Ramos (cell line): Measurements from ENCODE around the gene BTN2A1.

ENCODE experiments used
- in situ Hi-C: fragments of 300-500 bp; cut with MboI; formaldehyde crosslinking; loops from one replicate; pipeline ENCODE4 v1.14.3; 2022; ENCODE audit warnings: low sequenced_read_pairs; ENCODE audit not compliant: unreplicated experiment

BTN2A1 gene

DNA sequence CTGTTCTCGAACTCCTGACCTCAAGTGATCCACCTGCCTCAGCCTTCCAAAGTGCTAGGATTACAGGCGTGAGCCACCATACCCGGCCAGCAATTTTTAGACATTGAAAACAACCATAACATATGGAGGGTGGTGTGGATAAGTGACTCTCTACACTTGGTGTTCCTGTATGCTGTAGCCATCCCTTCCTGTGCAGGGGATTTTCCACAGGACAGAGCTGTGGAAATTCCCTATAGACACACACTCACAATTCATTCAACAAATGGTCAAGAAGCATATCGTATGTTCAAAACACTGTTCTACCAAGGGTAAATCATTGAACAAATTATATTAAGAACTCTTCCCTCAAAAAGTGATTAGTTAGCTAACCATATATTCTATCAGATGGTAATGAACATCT lies 6.3 kb downstream of the BTN2A1 start:
- in situ Hi-C loops: no loop called here

DNA sequence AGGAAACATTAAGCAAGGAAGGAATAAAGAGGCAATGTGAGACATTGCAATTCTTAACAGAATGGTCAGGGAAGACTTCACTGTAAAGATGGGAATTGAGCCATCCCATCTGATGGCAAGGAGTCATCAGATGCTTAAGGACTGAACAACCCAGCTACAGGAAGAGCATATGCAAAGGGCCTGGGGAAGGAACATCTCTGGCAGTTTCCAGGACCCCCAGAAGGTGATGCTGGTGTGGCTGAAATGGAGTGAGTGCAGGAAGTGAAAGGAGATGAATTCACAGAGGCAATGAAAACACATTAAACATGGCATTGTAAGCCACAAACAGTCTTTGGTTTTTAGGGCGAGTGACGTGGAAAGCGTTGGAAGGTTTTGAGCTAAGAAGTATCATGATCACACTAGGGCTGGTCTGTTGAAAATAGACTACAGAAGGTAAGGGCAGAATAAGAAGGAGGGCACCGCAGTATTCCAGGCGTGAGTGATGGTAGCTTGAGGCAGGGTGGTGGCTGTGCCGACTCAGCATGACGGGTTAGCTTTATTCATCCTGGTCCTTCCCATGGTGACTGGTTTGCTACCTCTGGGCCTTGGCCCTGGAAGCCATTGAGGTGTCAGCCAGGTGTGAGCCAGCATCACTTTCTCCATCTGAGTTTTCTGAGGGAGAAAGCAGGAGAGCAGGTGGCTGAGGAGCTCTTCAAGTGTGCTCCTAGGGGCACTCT lies 6.8 kb downstream of the BTN2A1 start:
- in situ Hi-C loops: no loop called here

DNA sequence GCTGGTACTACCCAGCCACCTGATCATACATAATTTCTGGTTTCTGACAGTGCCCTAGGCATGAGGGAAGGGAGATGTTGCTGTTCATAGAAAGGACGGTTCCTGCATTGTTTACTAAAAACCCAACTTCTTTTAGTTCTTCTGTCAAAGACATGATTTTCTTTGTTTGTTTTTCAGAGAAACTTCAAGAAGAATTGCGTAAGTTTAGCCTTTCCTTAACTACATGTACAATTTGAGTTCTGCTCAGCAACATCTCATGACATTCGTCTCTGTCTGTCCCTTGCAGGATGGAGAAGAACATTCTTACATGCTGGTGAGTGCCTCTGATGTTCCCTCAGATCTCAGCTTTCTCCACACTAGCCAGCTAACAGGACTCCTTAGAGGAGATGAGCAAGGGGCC lies 8.0 kb downstream of the BTN2A1 start:
- in situ Hi-C loops: no loop called here

DNA sequence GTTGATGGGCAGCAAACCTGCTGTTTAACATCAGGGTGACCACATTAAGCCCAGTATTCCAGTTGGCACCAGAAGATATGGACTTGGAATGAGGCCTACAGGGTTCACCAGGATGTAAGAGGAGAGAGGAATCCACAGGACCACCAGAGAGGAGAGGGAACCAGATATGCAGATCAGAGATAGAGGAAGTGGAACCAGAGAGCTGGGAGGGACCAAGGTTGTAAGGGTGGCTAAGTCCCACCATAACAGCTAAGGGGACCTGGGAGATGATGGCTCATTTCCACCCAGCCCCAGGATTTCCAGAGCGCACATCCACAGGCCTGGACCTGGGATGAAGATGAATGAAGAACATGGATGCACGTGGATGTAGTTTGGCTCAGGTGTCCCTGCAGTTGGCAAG lies 11.1 kb downstream of the BTN2A1 start:
- in situ Hi-C loops: no loop called here

DNA sequence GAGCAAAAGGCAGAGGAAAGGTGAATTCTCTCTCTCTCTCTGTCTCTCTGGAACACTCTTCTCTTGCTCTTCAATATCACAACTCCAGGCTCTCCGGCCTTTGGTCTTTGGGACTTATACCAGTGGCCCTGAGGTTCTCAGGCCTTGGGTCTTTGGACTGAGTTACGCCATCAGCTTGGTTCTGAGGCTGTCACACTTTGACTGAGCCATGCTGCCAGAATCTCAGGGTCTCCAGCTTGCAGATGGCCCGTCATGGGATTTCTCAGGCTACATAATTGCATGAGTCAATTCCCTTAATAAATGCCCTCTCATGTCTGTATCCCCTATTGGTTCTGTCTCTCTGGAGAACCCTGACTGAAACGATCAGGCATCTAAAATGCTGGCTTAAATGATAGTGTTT lies 12.9 kb downstream of the BTN2A1 start:
- in situ Hi-C loops: no loop called here

DNA sequence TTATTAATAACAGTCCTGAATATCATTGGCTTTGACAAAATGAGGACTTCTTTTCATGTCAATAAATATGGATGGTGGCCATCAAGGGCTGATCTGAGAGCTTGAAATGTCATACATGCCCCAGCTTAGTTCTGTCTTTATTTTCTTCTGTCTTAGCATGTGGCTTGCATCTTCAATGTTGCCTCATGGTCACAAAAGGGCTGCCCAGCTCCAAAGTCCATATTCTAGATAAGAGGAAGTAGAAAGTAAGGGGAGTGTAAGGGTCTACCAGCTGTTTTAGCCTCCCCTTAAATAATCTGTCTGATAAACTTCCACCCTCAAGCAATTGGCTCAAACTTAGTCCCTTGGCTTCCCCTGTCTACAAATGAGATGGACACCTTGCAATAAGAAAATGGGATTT lies 14.2 kb downstream of the BTN2A1 start:
- in situ Hi-C loops: no loop called here

DNA sequence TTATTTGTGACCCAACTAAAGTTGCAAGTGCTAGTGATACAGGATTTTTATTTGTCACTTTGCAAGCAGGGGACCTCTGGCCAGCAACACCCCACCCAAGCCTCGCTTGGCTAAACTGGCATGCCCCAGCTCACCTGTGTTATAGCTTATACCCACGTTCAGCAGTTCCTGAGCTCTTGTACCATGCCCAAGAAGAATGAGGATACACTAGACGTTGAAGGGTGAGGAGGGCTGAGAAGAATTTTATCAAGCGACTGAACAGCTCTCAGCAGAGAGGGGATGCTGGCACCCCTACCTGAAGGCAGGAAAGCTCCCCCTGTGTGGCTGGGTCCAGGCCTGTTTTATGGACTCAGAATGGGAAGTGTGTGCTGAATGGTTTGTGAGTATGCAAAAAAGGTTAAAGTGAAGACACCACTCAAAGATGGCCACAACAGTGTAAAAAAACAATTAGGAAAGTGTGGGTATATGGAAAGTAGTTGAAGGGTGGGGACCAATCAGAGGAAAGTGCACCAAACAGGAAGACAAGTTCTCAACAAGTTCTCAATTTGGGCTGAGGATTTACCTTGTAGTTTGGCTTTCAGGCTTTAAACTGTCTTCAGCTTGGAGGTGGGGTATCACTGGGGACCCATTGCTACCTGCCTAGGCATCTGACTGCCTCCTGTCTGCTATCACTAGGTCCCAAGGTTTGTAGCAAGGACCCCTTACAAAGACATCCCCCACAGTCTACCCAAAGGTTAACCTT lies 15.0 kb downstream of the BTN2A1 start:
- in situ Hi-C loops: no loop called here

DNA sequence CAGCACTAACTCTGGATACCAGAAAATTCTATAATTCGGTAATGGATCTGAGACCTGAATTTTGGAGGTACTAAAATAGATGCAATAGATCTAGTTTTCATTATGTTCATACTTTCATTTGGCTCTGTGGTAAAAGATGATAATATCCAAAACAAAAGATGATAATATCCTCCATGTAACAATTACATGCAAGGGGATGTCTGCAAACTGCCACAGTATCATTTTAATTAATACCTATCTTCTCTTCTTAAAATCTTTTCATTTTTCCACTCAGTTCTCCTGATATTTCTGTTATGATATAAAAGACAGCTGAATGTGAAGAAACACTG lies 15.6 kb downstream of the BTN2A1 start:
- in situ Hi-C loops: no loop called here

DNA sequence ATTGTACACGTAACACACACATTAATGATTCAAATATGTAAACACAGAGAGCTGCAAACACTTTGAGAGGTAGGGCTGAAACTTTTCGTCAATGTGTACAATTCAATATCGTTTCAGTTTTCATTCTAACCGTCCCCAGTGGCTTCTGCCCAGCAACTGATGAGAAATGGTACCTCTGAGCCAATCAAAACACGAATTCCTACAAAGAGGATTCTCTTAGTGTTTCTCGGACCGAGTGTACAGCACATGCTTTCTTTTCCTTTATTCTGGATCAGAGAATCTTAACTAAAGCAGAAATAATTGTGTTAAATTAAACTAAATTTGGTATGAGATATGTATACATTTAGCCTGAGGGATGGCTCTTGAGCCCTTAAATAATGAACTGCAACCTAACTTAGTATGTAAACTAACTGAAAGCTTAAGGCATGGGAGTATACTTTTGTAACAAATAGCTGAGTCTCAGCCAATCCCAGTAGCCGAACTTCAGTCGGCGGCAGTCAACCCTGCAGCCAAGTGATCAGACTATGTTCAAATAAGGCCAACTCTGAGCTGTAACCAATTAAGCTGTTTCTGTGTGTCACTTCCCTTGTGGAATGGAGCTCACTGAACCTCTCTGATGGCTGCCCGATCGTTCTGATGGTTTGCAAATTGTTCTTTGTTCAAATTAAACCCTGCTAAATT lies 16.1 kb downstream of the BTN2A1 start:
- in situ Hi-C loops: no loop called here

DNA sequence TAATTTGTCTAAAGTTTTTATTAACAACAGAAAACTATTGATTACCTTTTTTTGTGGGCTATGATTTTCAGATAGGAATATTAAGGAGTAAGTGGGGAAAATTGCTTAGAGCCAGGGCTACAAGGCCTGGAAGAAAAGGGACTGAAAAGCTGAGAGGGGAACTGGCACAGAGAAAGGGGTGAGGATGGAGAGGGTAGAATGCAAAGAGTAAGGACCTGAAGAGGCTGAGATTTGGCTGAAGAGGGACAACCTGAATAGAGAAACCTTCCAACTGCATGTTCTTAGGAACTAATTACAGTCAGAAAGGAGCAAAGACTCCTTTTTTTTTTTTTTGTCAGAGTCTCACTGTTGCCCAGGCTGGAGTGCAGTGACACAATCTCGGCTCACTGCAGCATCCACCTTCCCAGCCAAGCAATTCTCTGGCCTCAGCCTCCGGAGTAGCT lies 16.7 kb downstream of the BTN2A1 start:
- in situ Hi-C loops: no loop called here

DNA sequence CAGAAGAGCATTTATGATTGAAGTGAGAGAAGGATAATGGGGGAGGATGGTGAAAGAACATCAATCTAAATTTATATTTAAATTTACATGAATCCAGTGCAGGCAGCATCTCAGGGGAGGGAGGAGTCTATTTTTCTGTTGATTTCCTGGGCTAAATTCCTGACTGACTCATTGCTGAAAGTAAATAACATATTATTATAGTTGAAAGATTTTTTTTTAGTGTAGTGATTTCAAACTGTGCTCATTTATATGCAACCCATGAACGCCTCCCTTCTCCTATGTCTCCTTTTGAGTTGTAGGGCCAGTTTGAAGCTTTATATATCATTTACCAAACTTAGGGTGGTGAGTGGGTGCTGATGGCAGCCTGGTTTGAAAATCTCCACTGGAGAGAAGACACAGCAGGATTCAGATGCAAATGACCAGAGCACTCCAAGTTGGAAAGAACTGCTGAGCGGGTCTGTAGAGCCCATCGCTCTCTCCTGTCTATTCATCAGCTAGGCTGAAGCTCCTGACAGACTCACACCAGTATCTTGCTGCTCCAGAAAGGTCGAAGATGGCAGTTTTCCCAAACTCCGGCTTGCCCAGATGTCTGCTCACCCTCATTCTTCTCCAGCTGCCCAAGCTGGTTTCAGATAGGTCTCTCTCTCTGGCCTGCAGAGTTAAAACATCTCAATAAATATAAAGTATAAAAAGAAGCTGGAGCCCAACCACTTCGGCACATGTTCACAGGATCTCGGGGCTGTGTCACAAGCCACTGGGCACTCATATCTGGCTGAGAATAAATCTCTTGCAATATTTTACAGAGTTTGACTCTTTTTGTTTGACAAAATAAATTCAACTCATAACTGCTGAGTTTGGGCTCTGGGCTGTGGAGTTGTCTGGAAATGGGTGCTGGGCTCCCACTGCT lies 18.3 kb downstream of the BTN2A1 start:
- in situ Hi-C loops: no loop called here

DNA sequence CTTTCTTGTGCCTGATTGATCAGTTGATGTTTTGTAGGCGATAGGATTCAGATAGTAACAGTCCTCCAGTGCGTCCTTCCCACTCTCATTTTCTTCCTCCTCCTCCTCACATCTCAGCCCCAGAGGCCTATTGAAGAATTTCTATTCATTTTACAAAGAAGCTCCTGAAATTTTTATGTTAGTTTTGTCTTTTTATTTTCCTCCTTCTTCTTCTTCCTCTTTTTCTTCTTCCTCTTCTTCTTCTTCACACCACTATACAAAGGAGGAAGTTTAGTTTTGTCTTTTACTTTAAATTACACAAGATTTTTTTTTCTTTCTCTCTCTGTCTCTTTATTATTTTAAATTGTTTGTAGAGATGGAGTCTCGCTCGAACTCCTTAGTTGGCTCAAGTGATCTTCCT lies 19.1 kb downstream of the BTN2A1 start:
- in situ Hi-C loops: no loop called here

DNA sequence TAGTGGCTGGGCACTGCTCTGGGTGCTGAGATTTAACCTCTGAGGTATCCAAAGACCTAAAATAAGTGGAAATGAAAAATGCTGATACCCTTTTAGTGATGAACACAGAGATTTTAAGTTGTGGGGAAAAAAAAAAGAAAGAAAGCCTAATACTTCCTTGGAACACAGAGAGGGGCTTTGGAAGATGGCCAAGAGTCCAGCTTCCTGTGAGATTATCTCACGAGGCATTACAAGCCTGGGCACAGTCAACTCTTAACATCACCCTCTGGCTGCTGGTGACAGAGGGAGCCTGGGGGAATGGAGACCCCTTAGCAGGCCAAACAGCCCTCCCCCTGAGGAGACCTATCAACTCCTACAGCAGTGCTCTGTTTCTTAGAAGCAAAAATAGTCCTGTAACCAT lies 19.7 kb downstream of the BTN2A1 start:
- in situ Hi-C loops: no loop called here

DNA sequence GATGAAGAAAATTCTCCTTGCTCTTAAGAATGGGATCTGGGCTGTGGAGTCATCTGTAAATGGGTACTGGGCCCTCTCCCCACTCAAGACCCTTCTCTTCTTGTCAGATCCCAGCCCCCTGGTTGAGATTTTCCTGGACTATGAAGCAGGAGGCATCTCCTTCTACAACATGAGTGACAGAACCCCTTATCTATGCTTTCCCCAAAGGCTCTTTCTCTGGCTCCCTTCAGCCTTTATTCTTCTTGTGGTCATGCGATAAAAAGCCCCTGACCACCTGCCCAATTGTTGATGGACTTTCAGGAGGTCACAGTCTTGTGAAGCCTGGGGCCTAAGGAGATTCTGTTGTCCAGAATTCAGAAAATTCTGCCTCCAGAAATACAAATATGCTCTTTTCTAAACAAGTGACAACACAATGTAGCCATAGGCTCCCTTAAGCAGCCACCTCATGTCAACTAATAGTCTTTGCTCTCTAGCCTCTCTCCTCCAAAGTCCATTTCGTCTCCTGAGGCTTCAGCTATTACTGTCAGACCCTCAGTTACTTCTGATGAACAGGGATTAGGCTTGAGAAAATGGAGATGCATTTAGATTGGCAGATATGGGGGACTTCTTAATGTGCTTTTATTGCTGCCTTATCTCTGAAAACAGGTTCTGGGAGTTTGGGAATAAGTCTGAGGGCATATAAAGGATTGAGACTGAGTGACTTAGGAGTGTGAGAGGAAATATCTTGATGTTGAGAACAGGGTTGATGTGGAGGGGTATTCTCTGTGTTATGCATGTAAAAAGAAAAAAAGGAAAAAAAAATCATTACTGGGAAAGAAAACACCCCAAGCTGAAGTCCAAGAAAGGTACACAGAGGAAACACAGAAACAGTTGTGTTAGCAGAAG lies 20.6 kb downstream of the BTN2A1 start:
- in situ Hi-C loops: no loop called here

DNA sequence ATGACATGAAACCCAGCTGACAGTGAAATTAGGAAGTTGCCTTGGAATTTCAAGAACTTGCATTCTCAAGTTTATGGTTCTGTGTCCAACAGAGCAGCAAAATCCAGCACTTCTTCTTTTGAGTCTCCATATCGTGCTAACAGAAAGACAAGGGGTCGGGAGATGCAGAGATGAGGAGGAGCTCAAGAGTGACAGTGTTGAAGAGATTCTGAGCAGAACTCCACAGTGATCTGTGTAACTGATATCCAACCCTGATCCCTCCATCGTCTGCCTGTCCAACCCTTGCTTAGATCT lies 21.2 kb downstream of the BTN2A1 start:
- in situ Hi-C loops: no loop called here

DNA sequence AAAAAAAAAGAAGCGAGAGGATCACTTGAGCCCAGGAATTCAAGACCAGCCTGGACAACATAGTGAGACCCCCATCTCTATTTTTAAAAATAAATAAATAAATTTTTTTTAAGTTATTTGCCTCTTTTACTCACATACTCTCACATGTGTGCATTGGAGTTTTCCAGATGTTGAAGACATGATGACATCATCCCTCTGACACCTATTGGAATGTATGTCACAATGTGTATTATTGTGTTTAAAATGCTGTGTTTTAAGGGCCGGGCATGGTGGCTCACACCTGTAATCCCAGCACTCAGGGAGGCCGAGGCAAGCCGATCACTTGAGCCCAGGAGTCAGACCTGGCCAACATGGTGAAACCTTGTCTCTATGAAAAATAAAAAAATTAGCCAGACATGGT lies 24.6 kb downstream of the BTN2A1 start:
- in situ Hi-C loops: no loop called here

DNA sequence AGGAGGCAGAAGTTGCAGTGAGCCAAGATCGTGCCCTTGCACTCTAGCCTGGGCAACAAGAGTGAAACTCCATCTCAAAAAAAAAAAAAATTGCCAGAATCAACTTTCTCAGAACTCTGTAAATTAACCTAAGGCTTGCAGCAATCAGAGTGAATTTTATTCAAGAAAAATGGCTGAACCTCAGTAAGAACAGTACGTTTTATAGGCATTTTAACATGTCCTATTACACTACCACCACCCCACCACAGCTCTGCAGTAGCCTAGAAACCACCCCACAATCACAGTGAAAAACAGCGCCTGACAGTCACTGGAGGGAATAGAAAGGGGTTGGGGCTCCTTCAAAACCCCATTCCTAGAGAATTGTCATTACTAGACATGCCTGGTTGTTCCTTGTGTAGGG lies 26.0 kb downstream of the BTN2A1 start:
- in situ Hi-C loops: no loop called here

DNA sequence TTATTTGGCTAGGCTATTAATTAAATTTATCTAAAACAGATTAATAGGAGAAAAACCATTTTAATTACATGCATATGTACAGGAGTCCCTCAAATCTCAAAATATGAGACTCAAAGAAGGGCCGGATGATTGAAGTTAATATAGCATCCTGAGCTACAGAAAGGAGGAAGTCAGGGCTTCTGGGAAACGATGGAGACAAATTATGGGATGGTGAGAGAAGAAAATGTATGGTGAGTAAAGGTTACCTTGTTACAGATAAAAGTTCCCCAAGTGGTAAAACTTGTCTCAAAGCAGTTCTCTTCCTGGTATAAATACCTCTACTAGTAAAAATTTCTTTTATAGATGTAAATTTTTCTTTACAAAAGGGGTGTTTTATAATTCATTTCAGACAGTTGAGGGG lies 26.4 kb downstream of the BTN2A1 start:
- in situ Hi-C loops: no loop called here

DNA sequence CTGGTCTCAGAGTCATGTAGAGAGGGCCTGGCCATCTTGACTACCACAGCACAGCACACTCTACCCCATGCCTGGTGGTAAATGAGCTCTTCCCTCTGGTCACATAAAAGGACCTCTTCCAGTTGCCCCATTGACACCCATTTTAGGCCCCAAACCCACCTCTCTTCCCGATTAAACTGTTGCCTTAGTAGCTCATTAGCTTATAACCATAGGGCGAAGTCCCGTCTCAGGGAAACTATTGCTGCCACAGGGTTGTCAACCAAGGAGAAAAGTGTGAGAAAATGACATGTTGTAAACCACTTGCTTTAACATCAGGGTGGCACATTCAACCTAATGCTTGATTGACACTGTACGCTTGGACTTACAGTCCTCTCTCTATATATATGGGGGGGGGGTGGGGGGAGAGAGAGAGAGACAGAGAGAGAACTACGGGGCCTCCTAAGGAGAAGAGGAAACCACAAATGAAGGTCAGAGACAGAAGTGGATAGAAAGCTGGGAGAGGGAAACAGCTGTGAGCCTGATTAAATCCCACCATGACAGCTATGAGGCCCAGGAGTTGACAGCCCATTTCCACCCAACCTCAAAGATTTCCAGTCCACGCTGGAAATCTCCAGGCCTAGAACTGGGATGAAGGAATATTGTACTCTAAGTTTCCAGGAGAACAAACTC lies 27.5 kb downstream of the BTN2A1 start:
- in situ Hi-C loops: no loop called here
